Left cardiac atrium (tissue), 4 donors: ENCODE results near the gene CENPL. TPM values are rescaled to one million over a fixed set of nuclear protein-coding genes. Genes with fewer than 3 reads are reported as not detected.
"Not testable (repeated sequence)": the region's sequence is repeated elsewhere in the genome, so short reads cannot be mapped to it uniquely, and the experiment has no call there.

Experiments used
- ATAC-seq, 2 donors: fragments of 200-7000 bp; cut with Tn5 transposase; one replicate each; pipeline ENCODE4 v1.9.1; 2020; ENCODE audit warnings: mild to moderate bottlenecking in 2 of 2, moderate library complexity in 2 of 2
- DNase-seq: peaks from one replicate; pipeline ENCODE4 v3.0.0-alpha.2; 2020
- intact Hi-C, 2 donors: fragments of 100-400 bp; cut with DNase I; formaldehyde crosslinking; loops; one replicate each; pipeline versions ENCODE4 v1.14.1 to v1.15.1; 2022 to 2023
- long read RNA-seq: library from polyadenylated mRNA; unstranded; transcript quantifications from one replicate; pipeline ENCODE4 v2.0.0, GENCODE V29; 2021
- total RNA-seq, 2 donors: library from RNA; stranded (reverse); fragmentation: NEBNext Ultra II Directional; extraction: Animal tissue kit (Norgen Biotek cat#: 25700); gene quantifications; one replicate each; pipeline ENCODE4 v1.2.1, GENCODE V29; 2021
- donor health status: DM: no; HTN: yes; CAD: no.
- donor health status: DM: no; HTN: yes; CAD: no; lungs with severe emphysema.
- donor health status: DM: yes; HTN: yes; CAD: no.
- donor health status: Dilated cardiomyopathy.

Gene CENPL
- 1 to 10 TPM; 4.3 to 4.9 TPM for total RNA-seq
- long read RNA-seq, partial matches to known transcripts: 1 of 5 reads
- long read RNA-seq, other reads (novel, unspliced or antisense): 4 of 5 reads

GRCh38 chr1:173824315-173825081, at the start of gene CENPL, which contains the start of gene DARS2:
Gene CENPL, minus strand, starts transcription at chr1:173824883. Its CDS starts 13,584 bp downstream, at chr1:173811299.
Gene DARS2, plus strand, starts transcription at chr1:173824673. Its CDS starts 557 bp downstream, at chr1:173825230.
- ATAC-seq (peak; percentile 97 to 99), DNase-seq (peak; percentile 98)
- intact Hi-C loops: loop anchor here (2.0 to 10.0 kb wide), 3 partner anchors 347 to 404 kb away; partner anchors contain the start of gene PRDX6 (in 1 of the 2)

GRCh38 chr1:173871500-173871899, 46.8 kb upstream of the CENPL start:
- intact Hi-C loops: no loop called here
- ATAC-seq (no peak), DNase-seq (no peak)

- ATAC-seq (no peak), DNase-seq (no peak)
- intact Hi-C loops: no loop called here
Measured at GRCh38 chr1:173871091-173871490, 46.4 kb upstream of the CENPL start.

DNA sequence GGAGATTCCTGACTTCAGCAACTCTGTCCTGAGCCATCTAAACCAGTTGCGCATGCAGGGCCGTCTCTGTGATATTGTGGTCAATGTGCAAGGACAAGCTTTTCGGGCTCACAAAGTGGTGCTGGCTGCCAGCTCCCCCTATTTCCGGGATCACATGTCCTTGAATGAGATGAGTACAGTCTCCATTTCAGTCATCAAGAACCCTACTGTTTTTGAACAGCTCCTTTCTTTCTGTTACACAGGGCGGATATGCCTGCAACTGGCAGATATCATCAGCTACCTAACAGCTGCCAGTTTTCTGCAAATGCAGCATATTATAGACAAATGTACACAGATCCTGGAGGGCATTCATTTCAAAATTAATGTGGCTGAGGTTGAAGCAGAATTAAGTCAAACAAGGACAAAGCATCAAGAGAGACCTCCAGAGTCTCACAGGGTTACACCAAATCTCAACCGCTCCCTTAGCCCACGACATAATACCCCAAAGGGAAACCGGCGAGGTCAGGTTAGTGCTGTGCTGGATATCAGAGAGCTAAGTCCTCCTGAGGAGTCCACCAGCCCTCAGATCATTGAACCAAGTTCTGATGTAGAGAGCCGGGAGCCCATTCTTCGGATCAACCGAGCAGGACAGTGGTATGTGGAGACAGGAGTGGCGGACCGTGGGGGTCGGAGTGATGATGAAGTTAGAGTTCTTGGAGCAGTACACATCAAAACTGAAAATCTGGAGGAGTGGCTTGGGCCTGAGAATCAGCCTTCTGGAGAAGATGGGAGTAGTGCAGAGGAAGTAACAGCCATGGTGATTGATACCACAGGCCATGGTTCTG, 45.8 kb upstream of the CENPL start:
- no peak for DNase-seq
- ATAC-seq: no peak
- intact Hi-C loops: no loop called here

- no peak for DNase-seq
- no peak for ATAC-seq
- intact Hi-C loops: no loop called here
Measured at GRCh38 chr1:173869021-173869359, 44.3 kb upstream of the CENPL start.

DNA sequence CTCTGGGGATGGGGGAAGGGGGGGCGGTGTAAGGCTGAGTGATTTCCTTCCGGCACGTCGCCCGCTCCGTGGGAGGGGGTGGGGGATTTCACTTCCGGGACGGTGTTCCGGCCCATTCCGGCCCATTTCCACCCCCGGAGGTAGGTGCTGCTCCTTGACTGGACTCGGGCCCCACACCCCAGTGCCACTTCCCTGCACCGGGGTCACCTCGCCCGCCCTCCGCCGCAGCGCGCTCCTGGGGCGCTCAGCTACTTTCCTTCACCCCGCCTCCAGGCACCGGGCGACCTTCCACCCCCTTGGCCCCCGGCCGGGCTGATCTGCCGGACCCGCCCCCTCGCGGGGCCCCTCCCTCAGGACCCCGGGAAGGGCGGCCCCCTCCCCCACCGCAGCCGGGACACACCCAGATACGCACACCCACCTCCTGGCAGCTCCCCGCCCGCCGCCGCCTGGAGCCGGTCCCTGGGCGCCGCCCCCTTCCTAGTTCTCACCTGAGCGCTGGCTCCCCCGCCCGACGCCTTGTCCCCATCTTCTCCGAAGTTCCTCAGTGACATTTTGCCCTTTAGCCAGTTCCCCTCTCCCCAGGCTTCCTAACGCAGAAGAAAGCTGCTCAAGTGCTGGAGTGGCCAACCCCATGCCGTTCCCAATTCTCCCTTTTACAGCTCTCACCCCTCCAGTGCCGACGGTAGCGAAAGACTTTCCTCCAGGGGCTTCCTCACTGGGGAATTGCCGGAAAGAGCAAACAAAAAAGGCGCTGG, 43.8 kb upstream of the CENPL start, which contains the start of gene ZBTB37:
ZBTB37 (plus strand) TSS at position 115 of the 755 bp plus-strand sequence. CDS start 1,846 bp downstream, outside the sequence.
- peak; percentile 91 for DNase-seq
- intact Hi-C loops: no loop called here
- ATAC-seq: peak; percentile 60 to 85

DNA sequence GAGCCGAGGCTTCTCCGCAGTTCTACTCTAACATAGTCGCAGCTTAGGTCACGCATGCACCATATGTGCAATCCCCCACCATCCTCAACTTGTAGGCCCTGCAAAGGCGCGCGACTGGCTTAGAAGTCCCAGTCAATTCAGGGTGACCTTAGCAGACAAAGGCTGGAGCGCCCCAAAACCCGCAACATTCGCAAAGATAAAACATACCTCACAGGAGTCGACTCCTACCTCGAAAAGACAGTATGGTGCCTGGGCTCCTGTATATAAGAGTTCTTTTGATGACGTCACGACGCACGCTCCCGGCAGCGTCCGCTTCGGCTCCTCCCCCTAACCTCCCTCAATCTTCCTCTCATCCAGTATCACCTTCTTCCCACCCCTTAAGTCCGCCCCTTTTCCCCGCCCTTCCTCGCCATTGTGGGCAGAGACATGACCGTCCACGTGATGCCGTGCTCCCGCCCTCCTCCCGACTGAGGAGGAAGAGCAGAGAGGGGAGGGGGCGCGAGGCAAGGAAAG, 43.1 kb upstream of the CENPL start, which contains the start of gene GAS5:
GAS5 (minus strand) TSS at position 237 of the 513 bp plus-strand sequence.
- peak; percentile 95 to 96 for ATAC-seq
- DNase-seq: peak; percentile 99
- intact Hi-C loops: no loop called here

DNA sequence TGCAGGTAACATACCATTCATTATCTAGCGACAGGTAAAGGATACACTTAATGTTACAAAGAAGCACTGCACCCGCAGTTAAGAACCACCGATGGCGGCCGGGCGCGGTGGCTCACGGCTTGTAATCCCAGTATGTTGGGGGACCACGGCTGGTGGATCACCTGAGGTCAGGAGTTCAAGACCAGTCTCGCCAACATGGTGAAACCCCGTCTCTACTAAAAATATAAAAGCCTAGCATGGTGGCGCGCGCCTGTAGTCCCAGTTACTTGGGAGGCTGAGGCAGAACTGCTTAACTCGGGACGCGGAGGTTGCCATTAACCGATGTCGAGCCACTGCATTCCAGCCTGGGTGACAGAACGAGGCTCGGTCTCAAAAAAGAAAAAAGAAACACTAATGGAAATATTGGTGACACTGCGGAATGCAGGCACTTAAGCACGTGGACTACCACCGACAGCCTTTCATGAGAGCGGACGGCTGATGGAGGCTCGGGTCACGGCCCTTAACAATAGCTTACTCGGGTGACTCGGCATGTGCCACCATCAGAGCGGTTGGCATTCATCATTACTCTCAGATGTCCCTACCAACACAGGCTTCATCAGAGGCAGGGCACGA, 42.6 kb upstream of the CENPL start:
- DNase-seq (no peak), ATAC-seq (peak in 1 of 2 donors; percentile 1)
- intact Hi-C loops: no loop called here

- ATAC-seq (no peak), DNase-seq (no peak)
- intact Hi-C loops: no loop called here
Measured at GRCh38 chr1:173866413-173867115, 41.9 kb upstream of the CENPL start.

DNA sequence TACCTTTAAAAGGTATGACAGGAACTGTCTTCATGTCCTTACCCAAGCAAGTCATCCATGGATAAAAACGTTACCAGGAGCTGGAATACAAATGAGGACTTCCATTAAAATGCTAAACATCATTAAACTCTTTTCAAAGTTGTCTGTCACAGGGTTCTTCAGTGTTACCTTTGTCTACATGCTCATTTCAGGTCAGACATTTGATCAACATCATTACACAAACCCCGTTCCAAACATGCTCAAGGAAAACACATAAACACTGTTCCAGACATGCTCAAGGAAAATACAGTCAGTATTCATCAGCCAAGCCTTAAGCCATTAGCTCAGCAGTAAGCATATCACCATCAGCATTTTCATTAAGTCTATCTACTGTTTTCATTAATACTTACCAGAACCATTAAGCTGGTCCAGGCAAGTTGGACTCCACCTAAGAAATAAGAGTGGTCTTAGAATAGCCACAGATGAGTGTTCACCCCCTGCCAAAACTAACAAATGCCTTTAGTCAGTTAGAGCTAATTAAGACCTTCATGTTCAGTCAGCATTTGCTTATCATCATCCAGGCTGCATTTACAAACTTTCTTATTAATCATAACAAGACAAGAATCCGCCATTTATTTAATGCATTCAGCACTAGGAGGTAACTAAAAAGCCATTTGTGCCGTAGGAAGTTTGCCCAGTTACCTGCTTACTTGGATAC, 40.9 kb upstream of the CENPL start:
- intact Hi-C loops: no loop called here
- DNase-seq (no peak), ATAC-seq (no peak)

- ATAC-seq (no peak), DNase-seq (no peak)
- intact Hi-C loops: no loop called here
Measured at GRCh38 chr1:173864179-173864867, 39.6 kb upstream of the CENPL start.

DNA sequence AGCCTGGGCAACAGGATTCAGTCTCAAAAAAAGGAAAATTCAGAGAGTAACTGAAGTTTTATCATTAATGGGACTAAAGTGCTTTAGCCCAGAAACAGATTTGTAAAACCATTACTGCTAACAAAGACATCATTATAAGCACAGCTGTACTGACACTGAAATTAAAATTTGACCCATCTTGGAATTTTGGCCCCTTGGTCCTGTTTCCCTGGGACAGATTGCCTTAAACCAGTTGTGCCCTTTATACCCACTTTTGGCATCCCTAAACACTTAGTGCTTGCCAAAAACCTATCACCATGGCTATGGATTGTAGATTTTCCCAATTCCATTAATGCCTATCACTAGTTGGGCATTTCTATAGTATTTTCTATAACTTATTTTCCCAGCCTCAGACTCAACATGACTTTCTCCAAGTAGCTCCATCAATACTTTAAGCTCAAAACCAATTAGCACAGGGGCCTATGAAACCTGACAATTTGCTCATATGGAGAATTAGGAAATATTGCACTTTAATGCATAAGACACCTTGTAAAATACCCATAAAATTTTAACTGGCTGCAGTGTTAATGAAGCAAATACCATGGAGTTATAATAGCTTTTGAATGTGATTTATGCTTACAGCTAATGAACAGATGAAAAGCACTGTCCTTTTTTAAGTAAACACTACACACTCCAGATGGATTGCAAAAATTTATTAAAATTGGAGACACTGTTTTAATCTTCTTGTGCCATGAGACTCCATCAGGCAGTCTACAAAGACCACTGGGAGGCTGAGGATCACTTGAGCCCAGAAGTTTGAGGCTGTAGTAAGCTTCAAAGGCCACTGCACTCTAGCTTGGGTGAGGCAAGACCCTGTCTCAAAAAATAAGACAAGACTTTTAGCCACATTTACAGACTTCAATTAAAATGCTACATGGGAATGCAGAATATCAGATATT, 38.8 kb upstream of the CENPL start:
- intact Hi-C loops: no loop called here

GRCh38 chr1:173862769-173863223, 38.1 kb upstream of the CENPL start:
- intact Hi-C loops: no loop called here
- DNase-seq: no peak
- no peak for ATAC-seq

More for the DNA sequence above, 38.8 kb upstream of the CENPL start:
- ATAC-seq (no peak), DNase-seq (no peak)

- intact Hi-C loops, DNase-seq, ATAC-seq: not testable (repeated sequence)
Measured at GRCh38 chr1:173862146-173862768, 37.6 kb upstream of the CENPL start.

DNA sequence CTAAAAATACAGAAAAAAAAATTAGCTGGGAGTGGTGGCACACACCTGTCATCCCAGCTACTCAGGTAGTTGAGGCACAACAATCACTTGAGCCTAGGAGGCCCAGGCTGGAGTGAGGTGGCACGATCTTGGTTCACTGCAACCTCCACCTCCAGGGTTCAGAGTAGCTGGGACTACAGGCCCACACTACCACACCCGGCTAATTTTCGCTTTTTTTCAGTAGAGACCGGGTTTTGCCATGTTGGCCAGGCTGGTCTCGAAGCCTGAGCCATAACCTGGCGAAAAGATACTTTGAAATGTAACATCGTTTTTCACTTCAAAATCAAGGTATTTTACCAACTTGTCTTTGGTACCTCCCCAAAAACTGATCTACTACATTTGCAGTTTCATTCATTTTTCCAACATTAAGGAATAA, 37.1 kb upstream of the CENPL start:
- intact Hi-C loops: no loop called here
- peak in 1 of 2 donors; percentile 8 for ATAC-seq
- DNase-seq: no peak
